ENCODE data around the gene PITPNC1.

- TF ChIP-seq, protein P1, sequence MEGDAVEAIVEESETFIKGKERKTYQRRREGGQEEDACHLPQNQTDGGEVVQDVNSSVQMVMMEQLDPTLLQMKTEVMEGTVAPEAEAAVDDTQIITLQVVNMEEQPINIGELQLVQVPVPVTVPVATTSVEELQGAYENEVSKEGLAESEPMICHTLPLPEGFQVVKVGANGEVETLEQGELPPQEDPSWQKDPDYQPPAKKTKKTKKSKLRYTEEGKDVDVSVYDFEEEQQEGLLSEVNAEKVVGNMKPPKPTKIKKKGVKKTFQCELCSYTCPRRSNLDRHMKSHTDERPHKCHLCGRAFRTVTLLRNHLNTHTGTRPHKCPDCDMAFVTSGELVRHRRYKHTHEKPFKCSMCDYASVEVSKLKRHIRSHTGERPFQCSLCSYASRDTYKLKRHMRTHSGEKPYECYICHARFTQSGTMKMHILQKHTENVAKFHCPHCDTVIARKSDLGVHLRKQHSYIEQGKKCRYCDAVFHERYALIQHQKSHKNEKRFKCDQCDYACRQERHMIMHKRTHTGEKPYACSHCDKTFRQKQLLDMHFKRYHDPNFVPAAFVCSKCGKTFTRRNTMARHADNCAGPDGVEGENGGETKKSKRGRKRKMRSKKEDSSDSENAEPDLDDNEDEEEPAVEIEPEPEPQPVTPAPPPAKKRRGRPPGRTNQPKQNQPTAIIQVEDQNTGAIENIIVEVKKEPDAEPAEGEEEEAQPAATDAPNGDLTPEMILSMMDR (IDR thresholded peaks at IDR 0.05; ENCODE audit: insufficient read depth, low read depth, low read length) = no peak
- no peak for TF ChIP-seq EZH2 (IDR thresholded peaks at IDR 0.05; ENCODE audit: insufficient read depth, low read length)
Observed at GRCh38 chr17:67742025-67742424, 364.9 kb downstream of the PITPNC1 start.
